ENCODE data around the gene DEGS2. TPM values are rescaled to one million over a fixed set of nuclear protein-coding genes. Genes with fewer than 3 reads are reported as not detected.

Gene DEGS2
- total RNA-seq, 4 donors from 2014 or later: 0.54 to 7.6 (median 3.6) TPM

- Histone ChIP-seq H3K27me3 (no peaks in the 10 kb centered on the region), H3K4me3 (replicated peaks in 1 of 3) (no peak overlapping the region), H3K4me1 (no peaks in the 10 kb centered on the region), H3K9me3 (no peaks in the 10 kb centered on the region), H3K36me3 (no peaks in the 10 kb centered on the region), H3K27ac (no peak overlapping the region)
- DNase-seq: peak in 1 of 2 donors; percentile 19
- WGBS, 2 donors: 41 to 43% methylated on average over 3 of the region's 3 CpGs
- TF ChIP-seq CTCF (IDR thresholded peaks at IDR 0.05) (no peak), POLR2A (IDR thresholded peaks at IDR 0.05) (no peak)
- intact Hi-C loops (cut with DNase I): no loop called here
Observed at GRCh38 chr14:100116134-100116533, 43.3 kb downstream of the DEGS2 start.

- TF ChIP-seq CTCF (IDR thresholded peaks at IDR 0.05) (no peak), POLR2A (IDR thresholded peaks at IDR 0.05) (no peak)
- no peaks in the 10 kb centered on the region for H3K27me3 ChIP-seq
- H3K4me1 ChIP-seq: no peaks in the 10 kb centered on the region
- WGBS, 2 donors: 95 to 97% methylated on average over 8 of the region's 8 CpGs
- intact Hi-C loops (cut with DNase I): no loop called here
- H3K9me3 ChIP-seq: no peaks in the 10 kb centered on the region
- H3K4me3 ChIP-seq (replicated peaks in 1 of 3): no peak overlapping the region
- no peak overlapping the region for H3K27ac ChIP-seq
- no peaks in the 10 kb centered on the region for H3K36me3 ChIP-seq
- no peak for DNase-seq
Observed at GRCh38 chr14:100115726-100116125, 43.7 kb downstream of the DEGS2 start.

GRCh38 chr14:100115236-100115635, 44.2 kb downstream of the DEGS2 start:
- TF ChIP-seq POLR2A (IDR thresholded peaks at IDR 0.05) (no peak), CTCF (IDR thresholded peaks at IDR 0.05) (no peak)
- H3K27ac ChIP-seq: no peak overlapping the region
- H3K36me3 ChIP-seq: no peaks in the 10 kb centered on the region
- no peak for DNase-seq
- no peaks in the 10 kb centered on the region for H3K4me1 ChIP-seq
- intact Hi-C loops (cut with DNase I): no loop called here
- H3K4me3 ChIP-seq (replicated peaks in 1 of 3): no peak overlapping the region
- no peaks in the 10 kb centered on the region for H3K27me3 ChIP-seq
- WGBS, 2 donors: 95 to 98% methylated on average over 6 of the region's 6 CpGs
- H3K9me3 ChIP-seq: no peaks in the 10 kb centered on the region

- Histone ChIP-seq H3K4me3 (replicated peaks in 1 of 3) (no peak overlapping the region), H3K27me3 (no peaks in the 10 kb centered on the region), H3K4me1 (no peaks in the 10 kb centered on the region), H3K9me3 (no peaks in the 10 kb centered on the region), H3K36me3 (no peaks in the 10 kb centered on the region), H3K27ac (no peak overlapping the region)
- TF ChIP-seq CTCF (IDR thresholded peaks at IDR 0.05): no peak
- TF ChIP-seq POLR2A (IDR thresholded peaks at IDR 0.05): no peak
- intact Hi-C loops (cut with DNase I): no loop called here
- no peak for DNase-seq
- WGBS, 2 donors: 87 to 92% methylated on average over 5 to 13 of the region's 13 CpGs
Observed at GRCh38 chr14:100114109-100114765, 45.2 kb downstream of the DEGS2 start.

GRCh38 chr14:100111931-100112704, 47.3 kb downstream of the DEGS2 start:
- DNase-seq: no peak
- Histone ChIP-seq H3K4me1 (peaks cover 0 to 12% of the 10 kb centered on the region in 2 donors), H3K36me3 (no peaks in the 10 kb centered on the region), H3K27ac (no peak overlapping the region), H3K9me3 (no peaks in the 10 kb centered on the region), H3K4me3 (replicated peaks in 1 of 3) (no peak overlapping the region), H3K27me3 (no peaks in the 10 kb centered on the region)
- TF ChIP-seq CTCF (IDR thresholded peaks at IDR 0.05): no peak
- TF ChIP-seq POLR2A (IDR thresholded peaks at IDR 0.05): no peak
- WGBS, 2 donors: 89 to 91% methylated on average over 11 of the region's 11 CpGs
- intact Hi-C loops (cut with DNase I): no loop called here

Data from thyroid gland (tissue), 4 donors.